Naive thymus-derived CD4-positive, alpha-beta T cell (primary cell): ENCODE data around the gene GRIA4. TPM values are rescaled to one million over a fixed set of nuclear protein-coding genes. Genes with fewer than 3 reads are reported as not detected.

ENCODE experiments used
- ATAC-seq: fragments of 150-1000 bp; cut with Tn5 transposase; 2 replicates; pipeline ENCODE4 v1.10.0; 2021; ENCODE audit warnings: mild to moderate bottlenecking, moderate library complexity
- CTCF ChIA-PET: fragments of 350-600 bp; sonication (Branson Sonifier 250); formaldehyde crosslinking; loops from one replicate; lab custom pipeline; 2021; ENCODE audit warnings: antibody characterized with exemption; lab: Charles Lee
- POLR2A ChIA-PET: fragments of 350-600 bp; sonication (Branson Sonifier 250); formaldehyde crosslinking; loops from one replicate; lab custom pipeline; 2021; ENCODE audit warnings: antibody characterized with exemption, inconsistent platforms; lab: Charles Lee
- DNase-seq, 9 donors: peaks; one replicate each; pipeline versions ENCODE4 v3.0.0 to v3.0.0-alpha.2; 2020 to 2022; ENCODE audit warnings: mixed read lengths in 1 of 9
- H3K27ac ChIP-seq: one replicate; pipeline ENCODE4 v1.7.0; 2013; ENCODE audit warnings: mild to moderate bottlenecking, low read depth, low read length, moderate library complexity
- H3K27me3 ChIP-seq, 2 donors: one replicate each; pipeline ENCODE4 v1.7.0; 2013; ENCODE audit warnings: low read length in 2 of 2, mild to moderate bottlenecking in 2 of 2, moderate library complexity in 2 of 2; ENCODE audit not compliant: control insufficient read depth in 2 of 2, insufficient read depth in 2 of 2
- H3K36me3 ChIP-seq, 3 experiments: 1 replicate in 2 of 3; 2 replicates in 1 of 3; pipeline ENCODE4 v1.7.0; 2013; ENCODE audit warnings: low read length in 3 of 3, mild to moderate bottlenecking in 3 of 3, moderate library complexity in 1 of 3; ENCODE audit not compliant: insufficient read depth in 3 of 3, control insufficient read depth in 2 of 3
- H3K4me1 ChIP-seq, 2 donors: one replicate each; pipeline ENCODE4 v1.7.0; 2013; ENCODE audit warnings: low read length in 2 of 2, mild to moderate bottlenecking in 2 of 2, moderate library complexity in 1 of 2; ENCODE audit not compliant: control insufficient read depth in 2 of 2, insufficient read depth in 2 of 2
- H3K4me3 ChIP-seq: 2 replicates; pipeline ENCODE4 v1.7.0; 2013; ENCODE audit warnings: mild to moderate bottlenecking, low read length
- H3K9me3 ChIP-seq, 3 experiments: 1 replicate in 2 of 3; 2 replicates in 1 of 3; pipeline ENCODE4 v1.7.0; 2013; ENCODE audit warnings: low read length in 3 of 3; ENCODE audit not compliant: control insufficient read depth in 2 of 3
- H3K27ac Mint-ChIP-seq, 9 donors: one replicate each; pipeline ENCODE4 v1.8.0; 2020 to 2022; ENCODE audit warnings: mixed read lengths in 9 of 9, mild to moderate bottlenecking in 8 of 9, moderate library complexity in 5 of 9, inconsistent platforms in 2 of 9
- H3K27me3 Mint-ChIP-seq, 5 donors: one replicate each; pipeline ENCODE4 v1.8.0; 2021 to 2022; ENCODE audit warnings: mixed read lengths in 5 of 5, mild to moderate bottlenecking in 1 of 5
- H3K36me3 Mint-ChIP-seq, 5 donors: one replicate each; pipeline ENCODE4 v1.8.0; 2020 to 2022; ENCODE audit warnings: mixed read lengths in 5 of 5, mild to moderate bottlenecking in 3 of 5, inconsistent platforms in 1 of 5
- H3K4me1 Mint-ChIP-seq, 7 donors: one replicate each; pipeline ENCODE4 v1.8.0; 2020 to 2022; ENCODE audit warnings: mixed read lengths in 7 of 7, mild to moderate bottlenecking in 3 of 7, inconsistent platforms in 1 of 7
- H3K4me3 Mint-ChIP-seq, 10 donors: one replicate each; pipeline ENCODE4 v1.8.0; 2020 to 2022; ENCODE audit warnings: mild to moderate bottlenecking in 10 of 10, mixed read lengths in 10 of 10, moderate library complexity in 6 of 10, inconsistent platforms in 2 of 10
- H3K9me3 Mint-ChIP-seq, 11 donors: one replicate each; pipeline ENCODE4 v1.8.0; 2020 to 2022; ENCODE audit warnings: mixed read lengths in 11 of 11, mild to moderate bottlenecking in 4 of 11, inconsistent platforms in 1 of 11, moderate library complexity in 1 of 11
- intact Hi-C, 2 donors: fragments of 100-400 bp; cut with micrococcal nuclease; formaldehyde crosslinking; loops; one replicate each; pipeline ENCODE4 v1.15.1; 2023
- polyA plus RNA-seq, 2 donors: library from polyadenylated mRNA; unstranded; fragments of 300-500 nt; fragmentation: Illumina TruSeq; gene quantifications; one replicate each; pipeline ENCODE4 v1.2.3, GENCODE V29; 2021
- total RNA-seq, 6 experiments: library from RNA in 5 of 6; stranded (reverse) in 5 of 6; gene quantifications; 1 replicate in 5 of 6; 2 replicates in 1 of 6; pipeline ENCODE4 v1.2.3 and lab custom pipeline; 2021 to 2026

The GRIA4 gene
- total and polyA plus RNA-seq, 7 experiments from 2014 or later = not detected

GRCh38 chr11:105632316-105632715 lies 22.4 kb downstream of the GRIA4 start:
- Mint-ChIP-seq H3K9me3 (peaks cover 0 to 1% (median 0%) of the 10 kb centered on the region in 11 donors), H3K27me3 (no peaks in the 10 kb centered on the region), H3K4me3 (no peak overlapping the region), H3K4me1 (no peaks in the 10 kb centered on the region), H3K36me3 (no peaks in the 10 kb centered on the region), H3K27ac (no peak overlapping the region)
- Histone ChIP-seq H3K27ac (no peak overlapping the region), H3K36me3 (no peaks in the 10 kb centered on the region), H3K27me3 (no peaks in the 10 kb centered on the region), H3K4me1 (no peaks in the 10 kb centered on the region), H3K4me3 (no peak overlapping the region), H3K9me3 (no peaks in the 10 kb centered on the region)
- DNase-seq = no peak
- no peak for ATAC-seq
- ChIA-PET POLR2A (no interaction called here), CTCF (no interaction called here)
- intact Hi-C loops = no loop called here

GRCh38 chr11:105635466-105635865 lies 25.6 kb downstream of the GRIA4 start:
- H3K9me3 Mint-ChIP-seq = peaks cover 0 to 1% (median 0%) of the 10 kb centered on the region in 11 donors

GRCh38 chr11:105636496-105636895 lies 26.6 kb downstream of the GRIA4 start:
- Histone ChIP-seq H3K4me3 (no peak overlapping the region), H3K4me1 (no peaks in the 10 kb centered on the region), H3K9me3 (no peaks in the 10 kb centered on the region), H3K36me3 (no peaks in the 10 kb centered on the region), H3K27ac (no peak overlapping the region), H3K27me3 (no peaks in the 10 kb centered on the region)
- Mint-ChIP-seq H3K36me3 (no peaks in the 10 kb centered on the region), H3K9me3 (peaks cover 0 to 1% (median 0%) of the 10 kb centered on the region in 11 donors), H3K27ac (no peak overlapping the region), H3K4me3 (no peak overlapping the region), H3K4me1 (no peaks in the 10 kb centered on the region), H3K27me3 (no peaks in the 10 kb centered on the region)
- ChIA-PET POLR2A (no interaction called here), CTCF (no interaction called here)
- no peak for ATAC-seq
- intact Hi-C loops = no loop called here
- no peak for DNase-seq

More at GRCh38 chr11:105635466-105635865, 25.6 kb downstream of the GRIA4 start:
- Mint-ChIP-seq H3K4me1 (no peaks in the 10 kb centered on the region), H3K4me3 (no peak overlapping the region), H3K27ac (no peak overlapping the region), H3K36me3 (no peaks in the 10 kb centered on the region), H3K27me3 (no peaks in the 10 kb centered on the region)
- Histone ChIP-seq H3K27me3 (no peaks in the 10 kb centered on the region), H3K27ac (no peak overlapping the region), H3K36me3 (no peaks in the 10 kb centered on the region), H3K4me1 (no peaks in the 10 kb centered on the region), H3K4me3 (no peak overlapping the region), H3K9me3 (no peaks in the 10 kb centered on the region)
- CTCF ChIA-PET = no interaction called here
- DNase-seq (no peak), ATAC-seq (no peak)
- intact Hi-C loops = no loop called here
- POLR2A ChIA-PET = no interaction called here

- H3K27me3 Mint-ChIP-seq = peaks cover 0 to 5% (median 0%) of the 10 kb centered on the region in 5 donors
- Histone ChIP-seq H3K27ac (no peak overlapping the region), H3K4me3 (no peak overlapping the region), H3K36me3 (no peaks in the 10 kb centered on the region), H3K9me3 (no peaks in the 10 kb centered on the region), H3K4me1 (no peaks in the 10 kb centered on the region), H3K27me3 (no peaks in the 10 kb centered on the region)
- H3K4me1 Mint-ChIP-seq = no peaks in the 10 kb centered on the region
- H3K27ac Mint-ChIP-seq = no peak overlapping the region
- H3K4me3 Mint-ChIP-seq = no peak overlapping the region
- H3K36me3 Mint-ChIP-seq = no peaks in the 10 kb centered on the region
- CTCF ChIA-PET = no interaction called here
- DNase-seq (no peak), ATAC-seq (no peak)
- peaks cover 0 to 2% (median 0%) of the 10 kb centered on the region in 11 donors for H3K9me3 Mint-ChIP-seq
- intact Hi-C loops = no loop called here
- POLR2A ChIA-PET = interaction anchor here (1.1 kb wide), 1 partner anchor 13 kb away, joined by 4 read pairs; no protein-coding TSS in a partner anchor
Measured at GRCh38 chr11:105639527-105639926, 29.7 kb downstream of the GRIA4 start.

GRCh38 chr11:105641433-105641832 lies 31.6 kb downstream of the GRIA4 start:
- Mint-ChIP-seq H3K27me3 (peaks cover 0 to 5% (median 0%) of the 10 kb centered on the region in 5 donors), H3K4me1 (no peaks in the 10 kb centered on the region), H3K27ac (no peak overlapping the region), H3K4me3 (no peak overlapping the region), H3K36me3 (no peaks in the 10 kb centered on the region), H3K9me3 (peaks cover 0 to 6% (median 0%) of the 10 kb centered on the region in 11 donors)
- no peaks in the 10 kb centered on the region for H3K27me3 ChIP-seq
- intact Hi-C loops = no loop called here
- H3K27ac ChIP-seq = no peak overlapping the region
- ATAC-seq = no peak
- ChIA-PET CTCF (no interaction called here), POLR2A (no interaction called here)
- no peak for DNase-seq
- H3K9me3 ChIP-seq = no peaks in the 10 kb centered on the region
- no peaks in the 10 kb centered on the region for H3K4me1 ChIP-seq
- no peaks in the 10 kb centered on the region for H3K36me3 ChIP-seq
- no peak overlapping the region for H3K4me3 ChIP-seq

GRCh38 chr11:105642870-105643269 lies 33.0 kb downstream of the GRIA4 start:
- H3K4me3 Mint-ChIP-seq = no peak overlapping the region
- Histone ChIP-seq H3K4me1 (no peaks in the 10 kb centered on the region), H3K9me3 (no peaks in the 10 kb centered on the region), H3K27ac (no peak overlapping the region), H3K27me3 (no peaks in the 10 kb centered on the region), H3K36me3 (no peaks in the 10 kb centered on the region), H3K4me3 (no peak overlapping the region)
- no peak for DNase-seq
- no peak overlapping the region for H3K27ac Mint-ChIP-seq
- peaks cover 0 to 5% (median 0%) of the 10 kb centered on the region in 5 donors for H3K27me3 Mint-ChIP-seq
- intact Hi-C loops = no loop called here
- H3K9me3 Mint-ChIP-seq = peaks cover 0 to 15% (median 5%) of the 10 kb centered on the region in 11 donors
- no peaks in the 10 kb centered on the region for H3K4me1 Mint-ChIP-seq
- ChIA-PET POLR2A (no interaction called here), CTCF (no interaction called here)
- no peak for ATAC-seq
- H3K36me3 Mint-ChIP-seq = no peaks in the 10 kb centered on the region

GRCh38 chr11:105644839-105645573 lies 35.1 kb downstream of the GRIA4 start:
- no peak for ATAC-seq

More at GRCh38 chr11:105644839-105645573, 35.1 kb downstream of the GRIA4 start:
- no peaks in the 10 kb centered on the region for H3K4me1 Mint-ChIP-seq
- no peak overlapping the region for H3K27ac Mint-ChIP-seq
- H3K4me3 Mint-ChIP-seq = no peak overlapping the region
- H3K27ac ChIP-seq = no peak overlapping the region
- ChIA-PET CTCF (no interaction called here), POLR2A (no interaction called here)
- intact Hi-C loops = no loop called here
- H3K36me3 Mint-ChIP-seq = no peaks in the 10 kb centered on the region
- no peak overlapping the region for H3K4me3 ChIP-seq
- no peaks in the 10 kb centered on the region for H3K36me3 ChIP-seq
- H3K4me1 ChIP-seq = no peaks in the 10 kb centered on the region
- peaks cover 0 to 5% (median 0%) of the 10 kb centered on the region in 5 donors for H3K27me3 Mint-ChIP-seq
- no peaks in the 10 kb centered on the region for H3K9me3 ChIP-seq
- no peak for DNase-seq
- H3K9me3 Mint-ChIP-seq = peaks cover 0 to 15% (median 5%) of the 10 kb centered on the region in 11 donors
- no peaks in the 10 kb centered on the region for H3K27me3 ChIP-seq
